ENCODE results near the gene HEATR5A.

DNA sequence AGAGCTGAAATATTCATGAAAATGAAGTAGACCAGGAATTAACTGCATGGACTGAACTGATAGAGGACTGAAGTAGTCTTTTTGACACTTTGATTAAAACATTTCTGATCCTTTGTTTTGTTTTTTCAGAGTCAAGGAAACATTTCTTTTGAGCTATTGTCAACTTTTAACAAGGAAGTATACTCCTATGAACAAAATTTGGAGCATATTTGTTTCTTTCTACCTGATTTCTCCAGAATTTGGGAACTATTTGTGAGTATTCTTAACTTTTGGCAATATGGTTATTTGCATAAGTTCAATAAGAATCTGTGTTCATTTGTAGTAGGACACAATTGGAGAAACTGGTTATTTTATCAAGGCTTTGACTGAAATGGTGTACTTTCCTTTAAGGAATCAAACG, 141.5 kb downstream of the HEATR5A start:
- TF ChIP-seq CTCF (IDR thresholded peaks at IDR 0.05; ENCODE audit: low read depth, low read length) (no peak), EZH2phosphoT487 (IDR thresholded peaks at IDR 0.05; ENCODE audit: low read depth) (no peak)

All from OCI-LY3 (cell line).